Karpas-422 (cell line): ENCODE results near the gene TMEM167A. TPM values are rescaled to one million over a fixed set of nuclear protein-coding genes. Genes with fewer than 3 reads are reported as not detected.

ENCODE experiments used
- DNase-seq: peaks from one replicate; pipeline ENCODE4 v3.0.0-alpha.2; 2015
- H2AFZ ChIP-seq: fragments of 200-600 bp; sonication (generic); 2 replicates; pipeline ENCODE4 v1.6.1; 2014; ENCODE audit warnings: antibody characterized with exemption, low read length, mixed read lengths
- H3K27ac ChIP-seq: fragments of 200-600 bp; sonication (generic); 2 replicates; pipeline ENCODE4 v1.5.1; 2014; ENCODE audit warnings: mild to moderate bottlenecking, low read length, moderate library complexity
- H3K27me3 ChIP-seq: fragments of 200-600 bp; sonication (generic); 2 replicates; pipeline ENCODE4 v1.6.1; 2014; ENCODE audit warnings: low read length, mixed read lengths
- H3K36me3 ChIP-seq: fragments of 200-600 bp; sonication (generic); 2 replicates; pipeline ENCODE4 v1.6.1; 2014; ENCODE audit warnings: low read length, mixed read lengths; ENCODE audit not compliant: insufficient read depth
- H3K4me1 ChIP-seq: fragments of 200-600 bp; sonication (generic); 2 replicates; pipeline ENCODE4 v1.6.1; 2014; ENCODE audit warnings: mild to moderate bottlenecking, low read length, mixed read lengths
- H3K4me2 ChIP-seq: fragments of 200-600 bp; sonication (generic); 2 replicates; pipeline ENCODE4 v1.6.1; 2014; ENCODE audit warnings: low read length, low read depth, mild to moderate bottlenecking; ENCODE audit not compliant: poor library complexity, severe bottlenecking
- H3K4me3 ChIP-seq: fragments of 200-600 bp; sonication (generic); 2 replicates; pipeline ENCODE4 v1.5.1; 2014; ENCODE audit warnings: mild to moderate bottlenecking, antibody characterized with exemption, low read length, mixed read lengths
- H3K79me2 ChIP-seq: fragments of 200-600 bp; sonication (generic); 2 replicates; pipeline ENCODE4 v1.6.1; 2014; ENCODE audit warnings: mild to moderate bottlenecking, low read length, mixed read lengths
- H3K9ac ChIP-seq: fragments of 200-600 bp; sonication (generic); 2 replicates; pipeline ENCODE4 v1.6.0; 2014; ENCODE audit warnings: low read length
- H3K9me2 ChIP-seq: fragments of 200-600 bp; sonication (generic), shearing (Covaris generic); replicated peaks from 2 replicates; pipeline ENCODE4 v1.6.0; 2014; ENCODE audit warnings: mild to moderate bottlenecking, low read length, moderate library complexity; ENCODE audit not compliant: insufficient read depth
- H3K9me3 ChIP-seq: fragments of 300-700, 200-600 bp; sonication (generic); 2 replicates; pipeline ENCODE4 v1.6.1; 2014; ENCODE audit warnings: low read length, mixed read lengths
- H4K20me1 ChIP-seq: fragments of 200-600 bp; sonication (generic); 2 replicates; pipeline ENCODE4 v1.6.1; 2014; ENCODE audit warnings: mild to moderate bottlenecking, antibody characterized with exemption, low read length, low read depth; ENCODE audit not compliant: insufficient read depth
- total RNA-seq: library from RNA; depleted of rRNA; stranded (reverse); fragments of >200 nt; shearing (Covaris generic); gene quantifications from 2 replicates; pipeline ENCODE4 v1.2.3, GENCODE V29; 2014; ENCODE audit warnings: low replicate concordance

Gene TMEM167A
- total RNA-seq, 1 experiment from 2014 or later = 94.9 TPM

GRCh38 chr5:83036991-83037575 lies 40.1 kb downstream of the TMEM167A start:
- H2AFZ ChIP-seq = no peak overlapping the region
- H4K20me1 ChIP-seq = no peaks in the 10 kb centered on the region
- H3K27ac ChIP-seq = no peak overlapping the region
- no peak overlapping the region for H3K4me2 ChIP-seq
- H3K9ac ChIP-seq = no peak overlapping the region
- H3K36me3 ChIP-seq = no peaks in the 10 kb centered on the region
- H3K9me3 ChIP-seq = no peaks in the 10 kb centered on the region
- H3K27me3 ChIP-seq = no peaks in the 10 kb centered on the region
- no peak for DNase-seq
- no peak overlapping the region for H3K4me3 ChIP-seq
- H3K9me2 ChIP-seq = no peaks in the 10 kb centered on the region
- H3K79me2 ChIP-seq = no peaks in the 10 kb centered on the region
- no peaks in the 10 kb centered on the region for H3K4me1 ChIP-seq

DNA sequence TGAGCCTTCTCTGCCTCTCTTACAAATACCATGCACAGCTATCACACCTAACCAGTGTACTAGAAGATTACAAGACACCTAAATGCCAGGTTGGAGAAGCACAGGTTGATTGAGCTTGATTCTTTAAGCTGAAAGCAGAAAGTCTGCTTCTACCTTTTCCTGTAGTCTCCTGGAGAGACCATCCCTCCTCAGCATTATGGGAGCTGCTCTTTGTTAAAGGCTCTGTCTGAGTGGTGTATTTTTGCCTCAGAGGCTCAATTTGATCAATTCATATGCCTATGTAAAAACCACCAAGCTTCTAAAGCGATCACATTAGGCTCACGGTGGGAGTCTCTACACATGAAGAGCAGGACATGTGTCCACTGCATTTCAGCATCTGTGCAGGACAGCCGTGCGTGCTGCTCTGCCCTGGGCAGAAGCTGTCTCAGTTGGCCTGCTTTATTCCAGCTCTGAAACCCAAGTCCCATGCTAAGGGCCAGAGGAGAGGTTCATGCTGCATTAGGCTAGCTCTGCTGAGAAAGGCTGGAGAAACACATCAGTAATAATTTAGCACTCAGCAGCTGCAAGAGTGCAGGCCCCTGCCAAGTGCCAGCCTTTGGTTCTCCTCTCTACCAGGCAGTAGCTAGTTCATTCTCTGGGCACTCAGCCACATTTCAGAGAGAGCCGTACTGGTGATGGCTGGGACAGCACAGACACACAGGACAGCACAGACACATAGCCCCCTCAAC lies 41.7 kb downstream of the TMEM167A start:
- Histone ChIP-seq H3K4me2 (no peak overlapping the region), H3K4me3 (no peak overlapping the region), H3K4me1 (no peaks in the 10 kb centered on the region), H4K20me1 (no peaks in the 10 kb centered on the region), H3K9ac (no peak overlapping the region), H3K27ac (no peak overlapping the region), H3K9me2 (no peaks in the 10 kb centered on the region), H3K79me2 (no peaks in the 10 kb centered on the region), H2AFZ (no peak overlapping the region), H3K27me3 (no peaks in the 10 kb centered on the region), H3K9me3 (no peaks in the 10 kb centered on the region), H3K36me3 (no peaks in the 10 kb centered on the region)
- no peak for DNase-seq

- DNase-seq = no peak
- no peak overlapping the region for H3K9ac ChIP-seq
- H3K4me3 ChIP-seq = no peak overlapping the region
- H4K20me1 ChIP-seq = no peaks in the 10 kb centered on the region
- no peaks in the 10 kb centered on the region for H3K4me1 ChIP-seq
- H3K9me3 ChIP-seq = no peaks in the 10 kb centered on the region
- no peaks in the 10 kb centered on the region for H3K27me3 ChIP-seq
- H3K79me2 ChIP-seq = no peaks in the 10 kb centered on the region
- no peak overlapping the region for H2AFZ ChIP-seq
- H3K4me2 ChIP-seq = no peak overlapping the region
- H3K9me2 ChIP-seq = no peaks in the 10 kb centered on the region
- H3K27ac ChIP-seq = no peak overlapping the region
- H3K36me3 ChIP-seq = no peaks in the 10 kb centered on the region
These were observed 42.5 kb downstream of the TMEM167A start for GRCh38 chr5:83034528-83035207.

- Histone ChIP-seq H3K9me2 (no peaks in the 10 kb centered on the region), H3K9me3 (no peaks in the 10 kb centered on the region), H3K79me2 (no peaks in the 10 kb centered on the region), H3K4me3 (no peak overlapping the region), H3K27me3 (no peaks in the 10 kb centered on the region), H4K20me1 (no peaks in the 10 kb centered on the region), H3K27ac (no peak overlapping the region), H2AFZ (no peak overlapping the region), H3K4me1 (no peaks in the 10 kb centered on the region), H3K4me2 (no peak overlapping the region), H3K9ac (no peak overlapping the region), H3K36me3 (no peaks in the 10 kb centered on the region)
- no peak for DNase-seq
These were observed 43.2 kb downstream of the TMEM167A start for GRCh38 chr5:83034036-83034435.

- no peak overlapping the region for H2AFZ ChIP-seq
- no peak overlapping the region for H3K9ac ChIP-seq
- no peak overlapping the region for H3K4me3 ChIP-seq
- H3K27me3 ChIP-seq = no peaks in the 10 kb centered on the region
- H3K9me2 ChIP-seq = no peaks in the 10 kb centered on the region
- no peaks in the 10 kb centered on the region for H3K79me2 ChIP-seq
- DNase-seq = no peak
- H3K9me3 ChIP-seq = no peaks in the 10 kb centered on the region
- no peak overlapping the region for H3K4me2 ChIP-seq
- H3K36me3 ChIP-seq = no peaks in the 10 kb centered on the region
- no peaks in the 10 kb centered on the region for H4K20me1 ChIP-seq
- H3K27ac ChIP-seq = no peak overlapping the region
- no peaks in the 10 kb centered on the region for H3K4me1 ChIP-seq
These were observed 45.8 kb downstream of the TMEM167A start for GRCh38 chr5:83031381-83031780.

DNA sequence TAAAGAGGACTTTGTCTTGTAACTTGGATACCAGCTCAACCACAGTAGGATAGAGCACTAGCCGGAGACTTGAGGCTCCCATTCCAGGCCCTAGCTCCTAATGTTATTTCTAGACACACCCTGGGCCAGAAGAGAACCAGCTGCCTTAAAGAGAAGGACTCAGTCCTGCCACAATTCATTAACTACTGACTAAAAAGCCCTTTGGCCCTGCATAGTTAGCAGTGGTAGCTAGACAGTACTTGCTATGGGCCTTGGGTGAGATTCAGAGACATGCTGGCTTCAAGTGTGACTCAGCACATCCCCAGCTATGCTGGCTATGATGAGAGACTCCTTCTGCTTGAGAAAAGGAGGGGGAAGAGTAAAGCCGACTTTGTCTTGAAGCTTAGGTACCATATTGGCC lies 47.3 kb downstream of the TMEM167A start:
- Histone ChIP-seq H3K27me3 (no peaks in the 10 kb centered on the region), H4K20me1 (no peaks in the 10 kb centered on the region), H3K27ac (no peak overlapping the region), H3K79me2 (no peaks in the 10 kb centered on the region), H2AFZ (no peak overlapping the region), H3K9me3 (no peaks in the 10 kb centered on the region), H3K4me3 (no peak overlapping the region), H3K36me3 (no peaks in the 10 kb centered on the region), H3K9me2 (no peaks in the 10 kb centered on the region), H3K4me2 (no peak overlapping the region), H3K9ac (no peak overlapping the region), H3K4me1 (no peaks in the 10 kb centered on the region)
- DNase-seq = no peak

DNA sequence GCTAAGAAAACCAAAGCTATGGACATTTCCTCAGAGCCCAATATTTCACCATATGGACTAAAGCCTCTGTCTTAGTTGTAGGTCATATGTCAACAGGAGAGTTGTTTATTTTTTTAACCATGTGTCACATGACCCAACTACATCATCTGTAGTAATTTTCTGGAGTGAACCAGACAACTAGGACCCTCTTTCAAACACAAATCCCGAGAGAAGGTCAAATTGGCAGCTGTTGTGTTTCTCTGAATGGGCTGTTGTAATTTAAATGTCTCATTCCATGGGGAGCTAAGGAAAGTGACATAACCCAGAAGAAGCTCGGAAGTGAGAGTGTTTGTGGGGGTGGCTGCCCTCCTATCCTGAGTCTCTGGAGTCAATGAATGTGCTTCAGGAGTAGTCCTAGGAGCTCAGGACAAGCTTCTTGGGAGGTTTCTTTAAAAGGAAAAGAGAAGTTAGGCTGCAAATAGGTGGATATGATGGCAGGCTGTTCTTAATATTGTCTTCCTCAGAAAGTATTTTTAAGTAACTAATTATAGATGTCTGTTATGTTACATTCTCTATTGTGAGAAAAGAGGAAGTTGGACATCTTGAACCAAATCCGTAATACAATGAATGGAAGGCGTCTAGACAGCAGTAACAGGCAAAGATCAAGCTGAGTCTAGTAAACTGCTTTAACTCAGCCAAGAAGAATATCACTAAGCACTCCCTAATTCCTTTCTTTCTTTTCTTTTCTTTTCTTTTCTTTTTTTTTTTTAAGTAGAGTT lies 50.1 kb downstream of the TMEM167A start:
- no peak overlapping the region for H2AFZ ChIP-seq
- H3K4me2 ChIP-seq = no peak overlapping the region

DNA sequence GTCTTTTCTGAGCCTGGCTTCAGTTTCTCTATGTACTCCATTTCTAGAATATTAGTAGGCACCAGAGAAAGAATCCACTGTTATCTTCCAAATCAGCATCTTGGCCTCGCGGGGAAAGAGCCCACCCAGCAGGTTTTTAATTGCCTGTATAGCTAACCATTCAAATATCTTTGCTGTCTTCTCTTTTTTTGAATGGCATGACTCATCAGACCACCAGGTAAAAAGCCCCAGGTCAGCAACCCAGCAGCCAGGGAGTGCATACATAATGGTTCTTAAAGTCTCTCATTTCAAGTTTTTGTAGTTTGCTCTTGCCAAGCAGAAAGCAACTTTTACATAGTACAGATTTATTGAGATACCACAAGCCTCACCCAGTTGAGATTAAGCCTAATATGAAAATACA lies 50.7 kb downstream of the TMEM167A start:
- Histone ChIP-seq H4K20me1 (no peaks in the 10 kb centered on the region), H3K4me2 (no peak overlapping the region), H3K79me2 (no peaks in the 10 kb centered on the region), H3K27me3 (no peaks in the 10 kb centered on the region), H3K4me1 (no peaks in the 10 kb centered on the region), H3K4me3 (no peak overlapping the region), H2AFZ (no peak overlapping the region), H3K27ac (no peak overlapping the region), H3K36me3 (no peaks in the 10 kb centered on the region), H3K9me3 (no peaks in the 10 kb centered on the region), H3K9me2 (no peaks in the 10 kb centered on the region), H3K9ac (no peak overlapping the region)
- no peak for DNase-seq

More for the DNA sequence above, 50.1 kb downstream of the TMEM167A start:
- Histone ChIP-seq H3K79me2 (no peaks in the 10 kb centered on the region), H3K36me3 (no peaks in the 10 kb centered on the region), H3K27ac (no peak overlapping the region), H3K27me3 (no peaks in the 10 kb centered on the region), H3K9me3 (no peaks in the 10 kb centered on the region), H3K9me2 (no peaks in the 10 kb centered on the region), H3K4me3 (no peak overlapping the region), H4K20me1 (no peaks in the 10 kb centered on the region), H3K4me1 (no peaks in the 10 kb centered on the region), H3K9ac (no peak overlapping the region)
- no peak for DNase-seq
